ENCODE measurements around the gene PTP4A1.

- TF ChIP-seq CTCF (conservative IDR thresholded peaks at IDR 0.05; ENCODE audit: low read depth, low read length) (no peak), MXI1 (IDR thresholded peaks at IDR 0.05; ENCODE audit: borderline replicate concordance, low read depth, low read length) (no peak), POLR2A (IDR thresholded peaks at IDR 0.05; ENCODE audit: low read depth, low read length) (no peak), SMC3 (IDR thresholded peaks at IDR 0.05; ENCODE audit: low read depth, low read length) (no peak), BHLHE40 (IDR thresholded peaks at IDR 0.05; ENCODE audit: low read depth, low read length) (no peak), USF2 (IDR thresholded peaks at IDR 0.05; ENCODE audit: low read depth, low read length) (no peak), CHD1 (IDR thresholded peaks at IDR 0.05; ENCODE audit: low read depth, low read length) (no peak), ELK1 (IDR thresholded peaks at IDR 0.05; ENCODE audit: borderline replicate concordance, low read depth, low read length) (no peak), NFE2L2 (IDR thresholded peaks at IDR 0.05; ENCODE audit: low read depth, low read length) (no peak), MAZ (IDR thresholded peaks at IDR 0.05; ENCODE audit: borderline replicate concordance, low read depth, low read length) (no peak), FOS (IDR thresholded peaks at IDR 0.05; ENCODE audit: low read depth, low read length) (no peak), RFX5 (IDR thresholded peaks at IDR 0.05; ENCODE audit: low read depth, low read length) (no peak)
Measured at GRCh38 chr6:63563235-63563634, 9.0 kb upstream of the PTP4A1 start.
